Esophagus muscularis mucosa (tissue), 3 donors: ENCODE results near the gene TAAR6.

Source experiments
- CTCF ChIP-seq, 3 experiments: fragments of 200-600 bp in 2 of 3; fragments of 450-650 bp in 1 of 3; sonication (generic) in 2 of 3; IDR thresholded peaks; one replicate each; pipeline ENCODE4 v1.5.1; 2017 to 2019; ENCODE audit warnings: antibody characterized with exemption in 3 of 3, mild to moderate bottlenecking in 2 of 3, moderate library complexity in 1 of 3
- POLR2A ChIP-seq: fragments of 450-650 bp; IDR thresholded peaks from one replicate; pipeline ENCODE4 v1.6.1; 2017; ENCODE audit warnings: antibody characterized with exemption, moderate library complexity, mild to moderate bottlenecking, low read depth

- no peak for TF ChIP-seq CTCF (IDR thresholded peaks at IDR 0.05)
- TF ChIP-seq POLR2A = no peak
Measured at GRCh38 chr6:132589454-132589853, 19.3 kb downstream of the TAAR6 start, which contains the start of gene TAAR5.
